ENCODE data around the gene SLC36A2. TPM values are rescaled to one million over a fixed set of nuclear protein-coding genes. Genes with fewer than 3 reads are reported as not detected.
"Not testable (repeated sequence)": the region's sequence is repeated elsewhere in the genome, so short reads cannot be mapped to it uniquely, and the experiment has no call there.

The SLC36A2 gene
- total RNA-seq = not detected in 2 replicates
- polyA plus RNA-seq (2012) = not detected

- DNase-seq (ENCODE audit: low read depth) = no peak
These were observed at the start of gene SLC36A2 for GRCh38 chr5:151347369-151347768. SLC36A2 (minus strand) TSS chr5:151347559; CDS start chr5:151347460, 99 bp downstream.

GRCh38 chr5:151388960-151389359 lies 41.6 kb upstream of the SLC36A2 start:
- no peak for DNase-seq (ENCODE audit: low read depth)

GRCh38 chr5:151384106-151384505 lies 36.7 kb upstream of the SLC36A2 start:
- DNase-seq (ENCODE audit: low read depth) = peak; percentile 37

GRCh38 chr5:151383011-151383410 lies 35.7 kb upstream of the SLC36A2 start:
- DNase-seq (ENCODE audit: low read depth) = peak; percentile 92

GRCh38 chr5:151382576-151382975 lies 35.2 kb upstream of the SLC36A2 start:
- DNase-seq (ENCODE audit: low read depth) = peak; percentile 71

GRCh38 chr5:151381899-151382298 lies 34.5 kb upstream of the SLC36A2 start:
- no peak for DNase-seq (ENCODE audit: low read depth)

- DNase-seq (ENCODE audit: low read depth) = no peak
These were observed 31.3 kb upstream of the SLC36A2 start for GRCh38 chr5:151378616-151379015.

GRCh38 chr5:151374539-151374938 lies 27.2 kb upstream of the SLC36A2 start:
- DNase-seq (ENCODE audit: low read depth) = no peak

GRCh38 chr5:151367038-151367437 lies 19.7 kb upstream of the SLC36A2 start:
- DNase-seq (ENCODE audit: low read depth) = not testable (repeated sequence)

GRCh38 chr5:151363673-151364072 lies 16.3 kb upstream of the SLC36A2 start:
- DNase-seq (ENCODE audit: low read depth) = no peak

GRCh38 chr5:151362970-151363369 lies 15.6 kb upstream of the SLC36A2 start:
- no peak for DNase-seq (ENCODE audit: low read depth)

- DNase-seq (ENCODE audit: low read depth) = no peak
These were observed 12.0 kb upstream of the SLC36A2 start for GRCh38 chr5:151359391-151359790.

GRCh38 chr5:151357792-151358191 lies 10.4 kb upstream of the SLC36A2 start:
- peak; percentile 59 for DNase-seq (ENCODE audit: low read depth)

- DNase-seq (ENCODE audit: low read depth) = no peak
These were observed 9.7 kb upstream of the SLC36A2 start for GRCh38 chr5:151357097-151357496.

GRCh38 chr5:151351671-151352070 lies 4.3 kb upstream of the SLC36A2 start:
- no peak for DNase-seq (ENCODE audit: low read depth)

- no peak for DNase-seq (ENCODE audit: low read depth)
These were observed 1.4 kb upstream of the SLC36A2 start for GRCh38 chr5:151348789-151349188.

GRCh38 chr5:151345808-151346478 lies 1.4 kb downstream of the SLC36A2 start:
- DNase-seq (ENCODE audit: low read depth) = peak; percentile 34

GRCh38 chr5:151345187-151345807 lies 2.1 kb downstream of the SLC36A2 start:
- DNase-seq (ENCODE audit: low read depth) = no peak

- DNase-seq (ENCODE audit: low read depth) = no peak
These were observed 3.3 kb downstream of the SLC36A2 start for GRCh38 chr5:151344088-151344487.

- DNase-seq (ENCODE audit: low read depth) = no peak
These were observed 7.4 kb downstream of the SLC36A2 start for GRCh38 chr5:151340004-151340403.

GRCh38 chr5:151338734-151339133 lies 8.6 kb downstream of the SLC36A2 start:
- DNase-seq (ENCODE audit: low read depth) = no peak

- DNase-seq (ENCODE audit: low read depth) = no peak
These were observed 14.5 kb downstream of the SLC36A2 start for GRCh38 chr5:151332857-151333256.

- DNase-seq (ENCODE audit: low read depth) = no peak
These were observed 18.6 kb downstream of the SLC36A2 start for GRCh38 chr5:151328734-151329133.
